Measurements from ENCODE around the gene SREBF1. TPM values are rescaled to one million over a fixed set of nuclear protein-coding genes. Genes with fewer than 3 reads are reported as not detected.

Gene SREBF1
- total RNA-seq, 1 donor = 115 TPM

- Histone ChIP-seq H3K27ac (ENCODE audit: low read depth, low read length) (no peak overlapping the region), H3K36me3 (ENCODE audit: insufficient read depth, low read length) (no peaks in the 10 kb centered on the region), H3K27me3 (ENCODE audit: insufficient read depth, low read length) (no peaks in the 10 kb centered on the region), H3K79me2 (ENCODE audit: insufficient read depth, low read length) (peaks cover 74% of the 10 kb centered on the region), H3K4me1 (ENCODE audit: insufficient read depth, low read length) (peaks cover 3% of the 10 kb centered on the region), H2AFZ (ENCODE audit: low read length) (no peak overlapping the region), H4K20me1 (ENCODE audit: insufficient read depth, low read length) (peaks cover 80% of the 10 kb centered on the region), H3K9me3 (ENCODE audit: low read depth, low read length) (no peaks in the 10 kb centered on the region), H3K4me3 (ENCODE audit: insufficient read depth, low read length) (no peak overlapping the region), H3K4me2 (ENCODE audit: insufficient read depth, low read length) (no peak overlapping the region)
- no peak for DNase-seq (ENCODE audit: insufficient read length, low spot score, missing footprints)
- TF ChIP-seq CTCF (IDR thresholded peaks at IDR 0.05; ENCODE audit: extremely low read depth, low read depth, low read length) = no peak
These were observed 66.7 kb downstream of the SREBF1 start for GRCh38 chr17:17769869-17770631.

GRCh38 chr17:17768424-17769088 is 68.2 kb downstream of the SREBF1 start:
- Histone ChIP-seq H2AFZ (ENCODE audit: low read length) (no peak overlapping the region), H3K4me2 (ENCODE audit: insufficient read depth, low read length) (no peak overlapping the region), H3K36me3 (ENCODE audit: insufficient read depth, low read length) (no peaks in the 10 kb centered on the region), H3K79me2 (ENCODE audit: insufficient read depth, low read length) (peaks cover 79% of the 10 kb centered on the region), H3K27me3 (ENCODE audit: insufficient read depth, low read length) (no peaks in the 10 kb centered on the region), H3K27ac (ENCODE audit: low read depth, low read length) (no peak overlapping the region), H3K9me3 (ENCODE audit: low read depth, low read length) (no peaks in the 10 kb centered on the region), H3K4me3 (ENCODE audit: insufficient read depth, low read length) (no peak overlapping the region), H3K4me1 (ENCODE audit: insufficient read depth, low read length) (peaks cover 6% of the 10 kb centered on the region), H4K20me1 (ENCODE audit: insufficient read depth, low read length) (peaks cover 76% of the 10 kb centered on the region)
- DNase-seq (ENCODE audit: insufficient read length, low spot score, missing footprints) = no peak
- no peak for TF ChIP-seq CTCF (IDR thresholded peaks at IDR 0.05; ENCODE audit: extremely low read depth, low read depth, low read length)

GRCh38 chr17:17767887-17768418 is 68.8 kb downstream of the SREBF1 start:
- Histone ChIP-seq H3K4me1 (ENCODE audit: insufficient read depth, low read length) (peaks cover 6% of the 10 kb centered on the region), H3K36me3 (ENCODE audit: insufficient read depth, low read length) (no peaks in the 10 kb centered on the region), H3K9me3 (ENCODE audit: low read depth, low read length) (no peaks in the 10 kb centered on the region), H3K4me2 (ENCODE audit: insufficient read depth, low read length) (no peak overlapping the region), H3K4me3 (ENCODE audit: insufficient read depth, low read length) (no peak overlapping the region), H3K27me3 (ENCODE audit: insufficient read depth, low read length) (no peaks in the 10 kb centered on the region), H3K27ac (ENCODE audit: low read depth, low read length) (no peak overlapping the region), H4K20me1 (ENCODE audit: insufficient read depth, low read length) (peaks cover 76% of the 10 kb centered on the region), H3K79me2 (ENCODE audit: insufficient read depth, low read length) (peaks cover 80% of the 10 kb centered on the region), H2AFZ (ENCODE audit: low read length) (no peak overlapping the region)
- no peak for DNase-seq (ENCODE audit: insufficient read length, low spot score, missing footprints)
- no peak for TF ChIP-seq CTCF (IDR thresholded peaks at IDR 0.05; ENCODE audit: extremely low read depth, low read depth, low read length)

All from osteoblast (primary cell).